K562 (cell line): ENCODE measurements around the gene CYP11A1.

Experiments used
- DDX20 ChIP-seq: fragments of 450-650 bp; IDR thresholded peaks from 2 replicates; pipeline ENCODE4 v1.6.1; 2016; ENCODE audit warnings: missing genetic modification characterization, low read depth, mild to moderate bottlenecking, missing compliant biosample characterization, moderate library complexity
- EHMT2 ChIP-seq: fragments of 450-650 bp; IDR thresholded peaks from 2 replicates; pipeline ENCODE4 v1.6.1; 2018; ENCODE audit warnings: antibody characterized with exemption
- NFE2 ChIP-seq: IDR thresholded peaks from 2 replicates; pipeline ENCODE4 v1.6.1; 2014; ENCODE audit warnings: antibody characterized with exemption, low read depth
- POLR2A ChIP-seq: fragments of 450-650 bp; conservative IDR thresholded peaks from 2 replicates; pipeline ENCODE4 v1.6.1; 2016
- TF ChIP-seq, protein P1 (sequence below): sonication (generic); formaldehyde crosslinking; IDR thresholded peaks from 2 replicates; pipeline ENCODE4 v1.8.0; 2023; ENCODE audit warnings: mild to moderate bottlenecking, missing genetic modification reagents

DNA sequence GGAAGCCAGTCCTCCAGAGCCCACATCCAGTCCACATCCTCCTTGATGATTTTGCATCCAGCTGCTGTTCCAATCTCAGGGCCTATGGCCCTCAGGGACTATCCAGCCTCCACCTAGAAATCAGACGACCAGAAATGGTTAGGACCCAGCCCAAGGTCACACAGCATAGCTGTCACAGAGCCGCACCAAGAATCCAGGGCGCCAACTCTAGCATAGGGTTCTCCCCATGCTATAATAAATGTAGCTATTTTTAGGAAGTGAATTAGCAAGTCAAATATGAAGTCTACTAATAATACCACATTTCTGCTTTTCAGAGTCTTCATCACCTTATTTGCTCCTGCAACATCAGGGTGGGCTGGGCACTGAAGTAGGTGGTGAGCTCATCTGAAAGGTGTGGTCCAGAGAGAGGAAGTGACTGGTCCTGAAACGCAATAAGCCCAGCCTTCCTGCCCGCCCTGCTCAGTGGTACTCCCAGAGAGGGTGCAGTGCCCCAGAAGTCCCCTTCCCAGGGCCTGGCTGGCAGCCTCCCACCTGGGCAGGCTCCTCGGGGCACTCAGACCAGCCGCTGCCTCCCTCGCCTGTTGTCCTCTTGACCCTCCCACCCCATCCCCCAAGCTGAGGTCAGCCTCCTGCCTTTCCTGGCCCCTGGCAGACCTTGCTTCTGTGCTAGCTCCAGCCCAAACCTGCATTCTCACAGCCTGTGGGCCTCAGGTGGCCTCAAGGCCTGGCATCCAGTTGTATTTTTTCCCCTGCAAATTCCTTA is 17.6 kb upstream of the CYP11A1 start:
- TF ChIP-seq NFE2, result no peak
- TF ChIP-seq POLR2A, result no peak
- TF ChIP-seq DDX20 (tag), result no peak
- TF ChIP-seq EHMT2, result no peak
- TF ChIP-seq, protein P1, sequence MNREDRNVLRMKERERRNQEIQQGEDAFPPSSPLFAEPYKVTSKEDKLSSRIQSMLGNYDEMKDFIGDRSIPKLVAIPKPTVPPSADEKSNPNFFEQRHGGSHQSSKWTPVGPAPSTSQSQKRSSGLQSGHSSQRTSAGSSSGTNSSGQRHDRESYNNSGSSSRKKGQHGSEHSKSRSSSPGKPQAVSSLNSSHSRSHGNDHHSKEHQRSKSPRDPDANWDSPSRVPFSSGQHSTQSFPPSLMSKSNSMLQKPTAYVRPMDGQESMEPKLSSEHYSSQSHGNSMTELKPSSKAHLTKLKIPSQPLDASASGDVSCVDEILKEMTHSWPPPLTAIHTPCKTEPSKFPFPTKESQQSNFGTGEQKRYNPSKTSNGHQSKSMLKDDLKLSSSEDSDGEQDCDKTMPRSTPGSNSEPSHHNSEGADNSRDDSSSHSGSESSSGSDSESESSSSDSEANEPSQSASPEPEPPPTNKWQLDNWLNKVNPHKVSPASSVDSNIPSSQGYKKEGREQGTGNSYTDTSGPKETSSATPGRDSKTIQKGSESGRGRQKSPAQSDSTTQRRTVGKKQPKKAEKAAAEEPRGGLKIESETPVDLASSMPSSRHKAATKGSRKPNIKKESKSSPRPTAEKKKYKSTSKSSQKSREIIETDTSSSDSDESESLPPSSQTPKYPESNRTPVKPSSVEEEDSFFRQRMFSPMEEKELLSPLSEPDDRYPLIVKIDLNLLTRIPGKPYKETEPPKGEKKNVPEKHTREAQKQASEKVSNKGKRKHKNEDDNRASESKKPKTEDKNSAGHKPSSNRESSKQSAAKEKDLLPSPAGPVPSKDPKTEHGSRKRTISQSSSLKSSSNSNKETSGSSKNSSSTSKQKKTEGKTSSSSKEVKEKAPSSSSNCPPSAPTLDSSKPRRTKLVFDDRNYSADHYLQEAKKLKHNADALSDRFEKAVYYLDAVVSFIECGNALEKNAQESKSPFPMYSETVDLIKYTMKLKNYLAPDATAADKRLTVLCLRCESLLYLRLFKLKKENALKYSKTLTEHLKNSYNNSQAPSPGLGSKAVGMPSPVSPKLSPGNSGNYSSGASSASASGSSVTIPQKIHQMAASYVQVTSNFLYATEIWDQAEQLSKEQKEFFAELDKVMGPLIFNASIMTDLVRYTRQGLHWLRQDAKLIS (CRISPR knock-in tag), result no peak
